ENCODE results near the gene RNF32. TPM values are rescaled to one million over a fixed set of nuclear protein-coding genes. Genes with fewer than 3 reads are reported as not detected.

RNF32 gene
- total RNA-seq, 2 donors from 2014 or later, result 2.0 TPM

- intact Hi-C loops (cut with DNase I), result no loop called here
- Histone ChIP-seq H3K4me1 (no peaks in the 10 kb centered on the region), H3K9me3 (no peaks in the 10 kb centered on the region), H3K27ac (no peak overlapping the region), H3K36me3 (no peaks in the 10 kb centered on the region), H3K27me3 (no peaks in the 10 kb centered on the region), H3K4me3 (no peak overlapping the region), H3K9ac (ENCODE audit: low read depth in 2 of 2, low read length in 2 of 2) (no peak overlapping the region)
- no peak for DNase-seq
- no peak for TF ChIP-seq CTCF (IDR thresholded peaks at IDR 0.05)
These were observed 10.9 kb downstream of the RNF32 start for GRCh38 chr7:156651474-156651873.

GRCh38 chr7:156652886-156653568 is 12.5 kb downstream of the RNF32 start:
- DNase-seq, result no peak
- Histone ChIP-seq H3K27me3 (no peaks in the 10 kb centered on the region), H3K9ac (ENCODE audit: low read depth in 2 of 2, low read length in 2 of 2) (no peak overlapping the region), H3K27ac (no peak overlapping the region), H3K36me3 (no peaks in the 10 kb centered on the region), H3K4me3 (no peak overlapping the region), H3K4me1 (no peaks in the 10 kb centered on the region), H3K9me3 (no peaks in the 10 kb centered on the region)
- TF ChIP-seq CTCF (IDR thresholded peaks at IDR 0.05), result no peak
- intact Hi-C loops (cut with DNase I), result no loop called here

DNA sequence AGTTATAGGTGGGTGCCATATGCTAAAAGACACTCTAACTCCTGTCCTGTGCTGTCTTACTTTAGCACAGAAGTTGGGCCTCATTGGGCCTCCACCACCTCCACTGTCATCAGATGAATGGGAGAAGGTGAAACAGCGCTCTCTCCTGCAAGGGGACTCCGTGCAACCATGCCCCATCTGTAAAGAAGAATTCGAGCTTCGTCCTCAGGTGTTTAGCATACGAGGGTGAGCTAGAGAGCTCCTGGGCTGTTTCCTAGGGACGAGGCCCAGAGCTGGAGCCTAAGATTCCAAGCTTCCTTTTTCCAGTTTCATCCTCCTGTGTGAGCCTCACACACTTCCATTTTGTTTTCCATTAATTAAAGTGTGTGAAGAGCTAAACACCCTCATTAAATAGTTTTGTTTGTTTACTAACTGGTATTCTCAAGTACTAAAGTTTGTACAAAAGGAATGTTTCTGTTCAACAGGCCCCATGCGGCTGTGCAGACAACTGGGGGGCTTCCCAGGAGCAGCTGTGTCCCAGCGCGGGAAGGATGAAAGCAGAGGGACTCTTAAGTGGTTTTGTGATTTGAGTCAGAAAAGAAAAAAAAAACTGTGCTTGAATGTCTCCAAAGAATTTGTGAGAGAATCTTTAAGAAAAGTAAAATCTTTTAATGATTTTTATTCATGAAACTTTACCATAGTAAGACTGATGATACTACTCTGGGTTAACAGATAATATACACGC is 14.1 kb downstream of the RNF32 start:
- no peak overlapping the region for H3K9ac ChIP-seq (ENCODE audit: low read depth in 2 of 2, low read length in 2 of 2)
- no peak for DNase-seq
- H3K4me1 ChIP-seq, result no peaks in the 10 kb centered on the region
- H3K27me3 ChIP-seq, result no peaks in the 10 kb centered on the region
- no peaks in the 10 kb centered on the region for H3K36me3 ChIP-seq
- H3K9me3 ChIP-seq, result no peaks in the 10 kb centered on the region
- intact Hi-C loops (cut with DNase I), result no loop called here
- H3K4me3 ChIP-seq, result no peak overlapping the region
- TF ChIP-seq CTCF (IDR thresholded peaks at IDR 0.05), result no peak
- no peak overlapping the region for H3K27ac ChIP-seq

DNA sequence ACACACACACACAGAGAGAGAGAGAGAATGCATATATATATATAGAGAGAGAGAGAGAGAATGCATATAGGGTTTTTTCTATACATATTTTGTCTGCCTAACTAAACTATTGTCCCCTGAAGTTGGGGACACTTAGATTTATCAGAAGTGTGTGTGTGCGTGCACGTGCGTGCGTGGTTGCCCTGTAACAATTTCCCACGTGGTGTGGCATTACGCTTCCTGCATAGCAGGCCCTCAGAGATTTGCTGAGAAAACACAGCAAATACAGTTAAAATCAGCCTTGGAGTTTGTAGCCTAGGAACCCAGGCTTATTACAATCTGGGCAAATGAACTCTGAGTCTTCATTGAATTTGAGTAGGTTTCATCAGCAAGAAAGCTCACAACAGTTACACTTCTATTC is 14.7 kb downstream of the RNF32 start:
- H3K27me3 ChIP-seq, result no peaks in the 10 kb centered on the region
- no peak overlapping the region for H3K9ac ChIP-seq (ENCODE audit: low read depth in 2 of 2, low read length in 2 of 2)
- H3K9me3 ChIP-seq, result no peaks in the 10 kb centered on the region
- TF ChIP-seq CTCF (IDR thresholded peaks at IDR 0.05), result no peak
- no peak overlapping the region for H3K4me3 ChIP-seq
- H3K4me1 ChIP-seq, result no peaks in the 10 kb centered on the region
- no peaks in the 10 kb centered on the region for H3K36me3 ChIP-seq
- DNase-seq, result no peak
- intact Hi-C loops (cut with DNase I), result no loop called here
- H3K27ac ChIP-seq, result no peak overlapping the region

- no peaks in the 10 kb centered on the region for H3K27me3 ChIP-seq
- no peaks in the 10 kb centered on the region for H3K9me3 ChIP-seq
- no peak overlapping the region for H3K9ac ChIP-seq (ENCODE audit: low read depth in 2 of 2, low read length in 2 of 2)
- no peak for TF ChIP-seq CTCF (IDR thresholded peaks at IDR 0.05)
- intact Hi-C loops (cut with DNase I), result no loop called here
- no peaks in the 10 kb centered on the region for H3K36me3 ChIP-seq
- no peak for DNase-seq
- no peak overlapping the region for H3K27ac ChIP-seq
- no peak overlapping the region for H3K4me3 ChIP-seq
- H3K4me1 ChIP-seq, result no peaks in the 10 kb centered on the region
These were observed 15.4 kb downstream of the RNF32 start for GRCh38 chr7:156655983-156656382.
